KMS-11 (cell line): ENCODE data around the gene GLUD1.
"Not testable (repeated sequence)": the region's sequence is repeated elsewhere in the genome, so short reads cannot be mapped to it uniquely, and the experiment has no call there.

ENCODE experiments used
- H2AFZ ChIP-seq: fragments of 200-600 bp; sonication (generic); 2 replicates; pipeline ENCODE4 v1.6.1; 2016; ENCODE audit warnings: antibody characterized with exemption, mixed run types, low read depth
- H3K27ac ChIP-seq: fragments of 200-600 bp; sonication (generic); 2 replicates; pipeline ENCODE4 v1.6.1; 2016; ENCODE audit warnings: mild to moderate bottlenecking, mixed run types
- H3K27me3 ChIP-seq: fragments of 200-600 bp; sonication (generic); 2 replicates; pipeline ENCODE4 v1.6.1; 2017; ENCODE audit warnings: mild to moderate bottlenecking, low read depth, mixed run types, moderate library complexity; ENCODE audit not compliant: insufficient read depth
- H3K36me3 ChIP-seq: fragments of 200-600 bp; sonication (generic); 2 replicates; pipeline ENCODE4 v1.6.1; 2017; ENCODE audit warnings: mild to moderate bottlenecking, mixed run types; ENCODE audit not compliant: insufficient read depth
- H3K4me1 ChIP-seq: fragments of 200-600 bp; sonication (generic); 2 replicates; pipeline ENCODE4 v1.6.1; 2016; ENCODE audit warnings: mild to moderate bottlenecking, low read depth, mixed run types; ENCODE audit not compliant: poor library complexity, severe bottlenecking
- H3K4me2 ChIP-seq: fragments of 200-600 bp; sonication (generic); 2 replicates; pipeline ENCODE4 v1.7.0; 2016; ENCODE audit warnings: mild to moderate bottlenecking, mixed run types
- H3K4me3 ChIP-seq: fragments of 200-600 bp; sonication (generic); IDR thresholded peaks from 2 replicates; pipeline ENCODE4 v1.6.1; 2017; ENCODE audit warnings: low read depth, low read length, mixed read lengths; ENCODE audit not compliant: insufficient read depth
- H3K79me2 ChIP-seq: fragments of 200-600 bp; sonication (generic); 2 replicates; pipeline ENCODE4 v1.6.1; 2016; ENCODE audit warnings: low read depth, mixed run types; ENCODE audit not compliant: insufficient read depth
- H3K9ac ChIP-seq: fragments of 200-600 bp; sonication (generic); 2 replicates; pipeline ENCODE4 v1.6.1; 2016; ENCODE audit warnings: mild to moderate bottlenecking, mixed run types
- H4K20me1 ChIP-seq: fragments of 200-600 bp; sonication (generic); 2 replicates; pipeline ENCODE4 v1.6.1; 2016; ENCODE audit warnings: mild to moderate bottlenecking, mixed run types; ENCODE audit not compliant: insufficient read depth
- TF ChIP-seq, protein P1 (sequence below): fragments of 200-600 bp; sonication (generic); conservative IDR thresholded peaks from 2 replicates; pipeline ENCODE4 v1.6.1; 2017; ENCODE audit warnings: low read depth, mild to moderate bottlenecking, antibody characterized with exemption, low read length, moderate library complexity, mixed read lengths

Gene GLUD1

DNA sequence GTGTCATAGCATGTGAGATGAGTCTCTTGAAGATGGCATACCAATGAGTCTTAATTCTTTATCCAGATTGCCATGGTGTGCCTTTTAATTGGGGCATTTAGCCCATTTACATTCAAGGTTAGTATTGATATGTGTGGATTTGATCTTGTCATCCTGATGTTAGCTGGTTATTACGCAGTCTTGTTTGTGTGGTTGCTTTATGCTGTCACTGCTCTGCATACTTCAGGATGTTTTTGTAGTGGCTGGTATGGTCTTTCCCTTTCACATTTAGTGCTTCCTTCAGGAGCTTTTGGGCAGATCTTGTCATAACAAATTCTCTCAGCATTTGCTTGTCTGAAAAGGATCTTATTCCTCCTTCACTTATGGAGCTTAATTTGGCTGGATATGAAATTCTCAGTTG, 58.0 kb downstream of the GLUD1 start:
- H3K27ac ChIP-seq = no peak overlapping the region
- H3K4me2 ChIP-seq = no peak overlapping the region
- H2AFZ ChIP-seq = no peak overlapping the region
- no peak overlapping the region for H3K9ac ChIP-seq
- H3K4me3 ChIP-seq = no peak overlapping the region
- no peaks in the 10 kb centered on the region for H3K4me1 ChIP-seq
- no peaks in the 10 kb centered on the region for H4K20me1 ChIP-seq
- TF ChIP-seq, protein P1, sequence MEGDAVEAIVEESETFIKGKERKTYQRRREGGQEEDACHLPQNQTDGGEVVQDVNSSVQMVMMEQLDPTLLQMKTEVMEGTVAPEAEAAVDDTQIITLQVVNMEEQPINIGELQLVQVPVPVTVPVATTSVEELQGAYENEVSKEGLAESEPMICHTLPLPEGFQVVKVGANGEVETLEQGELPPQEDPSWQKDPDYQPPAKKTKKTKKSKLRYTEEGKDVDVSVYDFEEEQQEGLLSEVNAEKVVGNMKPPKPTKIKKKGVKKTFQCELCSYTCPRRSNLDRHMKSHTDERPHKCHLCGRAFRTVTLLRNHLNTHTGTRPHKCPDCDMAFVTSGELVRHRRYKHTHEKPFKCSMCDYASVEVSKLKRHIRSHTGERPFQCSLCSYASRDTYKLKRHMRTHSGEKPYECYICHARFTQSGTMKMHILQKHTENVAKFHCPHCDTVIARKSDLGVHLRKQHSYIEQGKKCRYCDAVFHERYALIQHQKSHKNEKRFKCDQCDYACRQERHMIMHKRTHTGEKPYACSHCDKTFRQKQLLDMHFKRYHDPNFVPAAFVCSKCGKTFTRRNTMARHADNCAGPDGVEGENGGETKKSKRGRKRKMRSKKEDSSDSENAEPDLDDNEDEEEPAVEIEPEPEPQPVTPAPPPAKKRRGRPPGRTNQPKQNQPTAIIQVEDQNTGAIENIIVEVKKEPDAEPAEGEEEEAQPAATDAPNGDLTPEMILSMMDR = no peak
- H3K36me3 ChIP-seq = no peaks in the 10 kb centered on the region
- H3K79me2 ChIP-seq = no peaks in the 10 kb centered on the region
- no peaks in the 10 kb centered on the region for H3K27me3 ChIP-seq

GRCh38 chr10:87030912-87031635, 63.6 kb downstream of the GLUD1 start:
- TF ChIP-seq, protein P1 = no peak
- no peak overlapping the region for H3K4me3 ChIP-seq
- H3K27ac ChIP-seq = no peak overlapping the region
- H2AFZ ChIP-seq = no peak overlapping the region
- H3K4me2 ChIP-seq = no peak overlapping the region
- H4K20me1 ChIP-seq = no peaks in the 10 kb centered on the region
- H3K9ac ChIP-seq = no peak overlapping the region
- H3K27me3 ChIP-seq = no peaks in the 10 kb centered on the region
- no peaks in the 10 kb centered on the region for H3K4me1 ChIP-seq
- H3K36me3 ChIP-seq = no peaks in the 10 kb centered on the region
- H3K79me2 ChIP-seq = no peaks in the 10 kb centered on the region

GRCh38 chr10:87030419-87030818, 64.2 kb downstream of the GLUD1 start:
- not testable (repeated sequence) for H3K4me2 ChIP-seq, H3K4me1 ChIP-seq, H4K20me1 ChIP-seq, H2AFZ ChIP-seq, H3K27ac ChIP-seq, H3K9ac ChIP-seq, H3K27me3 ChIP-seq, H3K4me3 ChIP-seq, H3K36me3 ChIP-seq, H3K79me2 ChIP-seq

- not testable (repeated sequence) for H3K79me2 ChIP-seq, H3K4me2 ChIP-seq, H3K9ac ChIP-seq, H3K27me3 ChIP-seq, H2AFZ ChIP-seq, H3K27ac ChIP-seq, H3K4me1 ChIP-seq, H4K20me1 ChIP-seq, H3K4me3 ChIP-seq, H3K36me3 ChIP-seq
Observed at GRCh38 chr10:87026747-87027508, 67.7 kb downstream of the GLUD1 start.

GRCh38 chr10:87025285-87025958, 69.2 kb downstream of the GLUD1 start:
- H2AFZ ChIP-seq, H3K9ac ChIP-seq, H4K20me1 ChIP-seq, H3K4me1 ChIP-seq, H3K36me3 ChIP-seq, H3K79me2 ChIP-seq, H3K27me3 ChIP-seq, H3K4me3 ChIP-seq, H3K4me2 ChIP-seq, H3K27ac ChIP-seq: not testable (repeated sequence)

GRCh38 chr10:87020056-87020455, 74.6 kb downstream of the GLUD1 start, which contains the start of gene FAM25A:
FAM25A (plus strand) TSS chr10:87020294; CDS start chr10:87020325, 31 bp downstream.
- not testable (repeated sequence) for H4K20me1 ChIP-seq, H3K4me2 ChIP-seq, H3K4me1 ChIP-seq, H3K36me3 ChIP-seq, H3K9ac ChIP-seq, H3K27ac ChIP-seq, H3K4me3 ChIP-seq, H3K79me2 ChIP-seq, H3K27me3 ChIP-seq, H2AFZ ChIP-seq

DNA sequence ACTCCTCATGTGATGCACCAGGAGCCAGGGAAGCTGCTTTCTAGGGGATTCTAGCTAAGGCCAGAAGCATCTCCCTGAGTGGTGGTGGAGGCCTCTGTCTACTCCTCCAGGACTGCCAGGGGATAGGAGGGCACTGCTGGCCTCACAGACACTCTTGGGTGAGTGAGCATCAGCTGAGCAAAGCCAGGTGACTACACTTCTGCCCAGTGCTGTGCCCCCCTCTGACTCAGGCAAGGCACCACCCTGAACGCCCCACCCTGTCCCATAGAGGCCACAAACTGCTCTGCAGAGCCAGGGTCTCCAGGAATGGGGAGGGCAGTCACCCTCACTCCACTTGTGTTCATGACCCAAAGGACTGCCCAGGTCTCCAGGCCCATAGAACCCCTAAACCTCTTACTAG, 75.1 kb downstream of the GLUD1 start:
- not testable (repeated sequence) for H3K79me2 ChIP-seq, H4K20me1 ChIP-seq, H3K9ac ChIP-seq, H3K27me3 ChIP-seq, H3K4me1 ChIP-seq, H2AFZ ChIP-seq, H3K36me3 ChIP-seq, H3K4me3 ChIP-seq, H3K4me2 ChIP-seq, H3K27ac ChIP-seq

GRCh38 chr10:87019066-87019465, 75.6 kb downstream of the GLUD1 start:
- H3K4me2 ChIP-seq, H3K79me2 ChIP-seq, H3K36me3 ChIP-seq, H3K9ac ChIP-seq, H2AFZ ChIP-seq, H4K20me1 ChIP-seq, H3K4me1 ChIP-seq, H3K27me3 ChIP-seq, H3K4me3 ChIP-seq, H3K27ac ChIP-seq: not testable (repeated sequence)
